ENCODE measurements around the gene IL11. TPM values are rescaled to one million over a fixed set of nuclear protein-coding genes. Genes with fewer than 3 reads are reported as not detected.

IL11 gene
- total and polyA plus RNA-seq, 2 of the 13 experiments (the other 11 are each of a cell fraction or from before 2014, with no cell fraction given), result 2.5 to 2.9 TPM

- peak; percentile 66; the same call in 1 of the 2 replicates for TF ChIP-seq ZBTB4 (CRISPR knock-in tag; IDR thresholded peaks at IDR 0.05; ENCODE audit: borderline replicate concordance)
- TF ChIP-seq ZNF331 (CRISPR knock-in tag; IDR thresholded peaks at IDR 0.05), result peak; percentile 85; the same call in 1 of the 2 replicates
- TF ChIP-seq RERE (CRISPR knock-in tag; IDR thresholded peaks at IDR 0.05; ENCODE audit: low read depth), result no peak
- no peak for TF ChIP-seq MAFG (CRISPR knock-in tag; IDR thresholded peaks at IDR 0.05)
- no peak for TF ChIP-seq SIX4 (CRISPR knock-in tag; IDR thresholded peaks at IDR 0.05)
- no peak for TF ChIP-seq HNRNPUL1 (IDR thresholded peaks at IDR 0.05; ENCODE audit: low read depth, low read length)
- TF ChIP-seq CHD4 (IDR thresholded peaks at IDR 0.05; ENCODE audit: borderline replicate concordance, low read length), result no peak
- peak; percentile 89; the same call in 1 of the 2 replicates for TF ChIP-seq BORCS8-MEF2B (CRISPR knock-in tag; IDR thresholded peaks at IDR 0.05)
- TF ChIP-seq ZNF775 (CRISPR knock-in tag; IDR thresholded peaks at IDR 0.05; ENCODE audit: borderline replicate concordance), result no peak
- no peak for TF ChIP-seq MLX (CRISPR knock-in tag; IDR thresholded peaks at IDR 0.05)
- peak; percentile 85 for TF ChIP-seq ZFX (CRISPR knock-in tag; IDR thresholded peaks at IDR 0.05; ENCODE audit: low read depth)
- TF ChIP-seq SP4 (CRISPR knock-in tag; IDR thresholded peaks at IDR 0.05), result peak; percentile 78
- 0 out of 2 replicates have a peak, but pooled peaks have one; percentile 21 for TF ChIP-seq ZKSCAN5 (CRISPR knock-in tag; IDR thresholded peaks at IDR 0.05)
- peak; percentile 82 for TF ChIP-seq MEIS2 (CRISPR knock-in tag; IDR thresholded peaks at IDR 0.05)
- no peak for TF ChIP-seq SMAD9 (CRISPR knock-in tag; IDR thresholded peaks at IDR 0.05)
- TF ChIP-seq ERF (CRISPR knock-in tag; IDR thresholded peaks at IDR 0.05), result peak; percentile 80
- peak; percentile 13; the same call in 1 of the 2 replicates for TF ChIP-seq ZNF746 (CRISPR knock-in tag; IDR thresholded peaks at IDR 0.05)
- no peak for TF ChIP-seq SCMH1 (CRISPR knock-in tag; IDR thresholded peaks at IDR 0.05; ENCODE audit: borderline replicate concordance)
- TF ChIP-seq GABPA (IDR thresholded peaks at IDR 0.05; ENCODE audit: low read depth, low read length), result peak; percentile 95
- TF ChIP-seq GABPA (CRISPR knock-in tag; IDR thresholded peaks at IDR 0.05; ENCODE audit: low read depth), result peak; percentile 96
These were observed 15.6 kb upstream of the IL11 start, which contains the start of gene RPL28 (continued) for GRCh38 chr19:55385724-55386492.
